A549 (cell line): ENCODE results near the gene C10orf90. TPM values are rescaled to one million over a fixed set of nuclear protein-coding genes. Genes with fewer than 3 reads are reported as not detected.

Experiments
- ATAC-seq, 2 experiments: fragments of 200-7000 bp in 1 of 2; fragments of >200 bp in 1 of 2; cut with Nextera tagmentation in 1 of 2; cut with Tn5 transposase in 1 of 2; 3 replicates each; pipeline versions ENCODE4 v1.8.0 to v1.9.1; 2018 to 2020; ENCODE audit warnings: mild to moderate bottlenecking in 1 of 2, moderate library complexity in 1 of 2
- CTCF ChIA-PET: fragments of 300-600 bp; sonication (Branson Sonifier 250); formaldehyde crosslinking; extraction: SDS; loops from one replicate; lab custom pipeline; 2021; ENCODE audit warnings: antibody characterized with exemption, inconsistent platforms; lab: Yijun Ruan, JAX
- POLR2A ChIA-PET: fragments of 350-600 bp; formaldehyde crosslinking; extraction: SDS; loops from one replicate; lab custom pipeline; 2021; ENCODE audit warnings: antibody characterized with exemption, inconsistent platforms; lab: Yijun Ruan, JAX
- DNase-seq, 2 experiments: peaks; one replicate each; pipeline versions ENCODE4 v3.0.0 to v3.0.0-alpha.2; 2011 to 2016; ENCODE audit warnings: low read depth in 1 of 2, low spot score in 1 of 2
- FAIRE-seq: peaks from 2 replicates; lab custom pipeline; 2011; peaks lifted over from hg19 to GRCh38; lab: Jason Lieb, UNC
- H3K27ac ChIP-seq, 2 experiments: fragments of >200 bp; sonication (Bioruptor Twin); formaldehyde crosslinking; 3 replicates each; pipeline ENCODE4 v1.5.1; 2016 to 2017
- H3K4me1 ChIP-seq: fragments of >200 bp; sonication (Bioruptor Twin); formaldehyde crosslinking; 3 replicates; pipeline ENCODE4 v1.6.1; 2016
- H3K4me2 ChIP-seq: fragments of >200 bp; sonication (Bioruptor Twin); formaldehyde crosslinking; 3 replicates; pipeline ENCODE4 v1.6.1; 2016
- H3K4me3 ChIP-seq: fragments of >200 bp; sonication (Bioruptor Twin); formaldehyde crosslinking; 3 replicates; pipeline ENCODE4 v1.5.1; 2016
- H3K9me3 ChIP-seq: fragments of >200 bp; sonication (Bioruptor Twin); formaldehyde crosslinking; 3 replicates; pipeline ENCODE4 v1.6.1; 2016
- CBX2 ChIP-seq: fragments of 200-600 bp; sonication (generic); IDR thresholded peaks from 2 replicates; pipeline ENCODE4 v1.6.1; 2016; ENCODE audit warnings: low read depth, mild to moderate bottlenecking, borderline replicate concordance
- CBX8 ChIP-seq: fragments of 200-600 bp; sonication (generic); IDR thresholded peaks from 2 replicates; pipeline ENCODE4 v1.6.1; 2016
- EP300 ChIP-seq, 2 experiments: fragments of >200 bp; sonication (Bioruptor Twin); formaldehyde crosslinking; IDR thresholded peaks; 2 replicates in 1 of 2; 3 replicates in 1 of 2; pipeline ENCODE4 v1.6.1; 2016 to 2017
- ESRRA ChIP-seq: fragments of 150-350 bp; IDR thresholded peaks from 2 replicates; pipeline ENCODE4 v1.6.1; 2014; ENCODE audit warnings: mild to moderate bottlenecking, low read length, borderline replicate concordance
- FOSB ChIP-seq: fragments of 250-450 bp; sonication (Bioruptor Pico); IDR thresholded peaks from 2 replicates; pipeline ENCODE4 v1.5.0; 2020; ENCODE audit warnings: mild to moderate bottlenecking, moderate library complexity
- FOSL2 ChIP-seq, 2 experiments: fragments of 450-650 bp in 1 of 2; fragments of >200 bp in 1 of 2; sonication (Bioruptor Twin) in 1 of 2; formaldehyde crosslinking; IDR thresholded peaks; 2 replicates each; pipeline versions ENCODE4 v1.5.0 to v1.6.1; 2016 to 2020; ENCODE audit warnings: mild to moderate bottlenecking in 1 of 2, moderate library complexity in 1 of 2
- GATA3 ChIP-seq: IDR thresholded peaks from 2 replicates; pipeline ENCODE4 v1.6.1; 2012; ENCODE audit warnings: borderline replicate concordance
- HEYL ChIP-seq: fragments of 250-450 bp; sonication (Bioruptor Pico); IDR thresholded peaks from 2 replicates; pipeline ENCODE4 v1.8.0; 2021; ENCODE audit warnings: mild to moderate bottlenecking, moderate library complexity
- KDM5A ChIP-seq: fragments of 200-600 bp; sonication (generic); IDR thresholded peaks from 2 replicates; pipeline ENCODE4 v1.6.1; 2016; ENCODE audit warnings: antibody characterized with exemption, mild to moderate bottlenecking
- MAFK ChIP-seq: fragments of 450-650 bp; IDR thresholded peaks from 2 replicates; pipeline ENCODE4 v1.6.1; 2014; ENCODE audit not compliant: partially characterized antibody
- MYC ChIP-seq: IDR thresholded peaks from 2 replicates; pipeline ENCODE4 v1.6.1; 2012; ENCODE audit warnings: mild to moderate bottlenecking, inconsistent platforms, low read length, improper control_type of control experiment, borderline replicate concordance
- NFE2L2 ChIP-seq: fragments of 150-350 bp; conservative IDR thresholded peaks from 2 replicates; pipeline ENCODE4 v1.6.1; 2014; ENCODE audit warnings: low read length
- NPAS2 ChIP-seq: fragments of 250-450 bp; sonication (Bioruptor Pico); IDR thresholded peaks from 2 replicates; pipeline ENCODE4 v1.8.0; 2022; ENCODE audit warnings: mild to moderate bottlenecking, moderate library complexity, borderline replicate concordance
- NR3C1 ChIP-seq: fragments of >200 bp; sonication (Bioruptor Twin); formaldehyde crosslinking; IDR thresholded peaks from 3 replicates; pipeline ENCODE4 v1.6.1; 2017
- POLR2A ChIP-seq: IDR thresholded peaks from 2 replicates; pipeline ENCODE4 v1.6.1; 2012; ENCODE audit warnings: mild to moderate bottlenecking, low read length
- POLR2AphosphoS2 ChIP-seq: conservative IDR thresholded peaks from 2 replicates; pipeline ENCODE4 v1.6.1; 2012; ENCODE audit warnings: low read length, improper control_type of control experiment, inconsistent platforms
- RARB ChIP-seq: fragments of 250-450 bp; sonication (Bioruptor Pico); IDR thresholded peaks from 2 replicates; pipeline ENCODE4 v1.8.0; 2021; ENCODE audit warnings: mild to moderate bottlenecking, moderate library complexity
- RCOR1 ChIP-seq: fragments of 150-350 bp; IDR thresholded peaks from 2 replicates; pipeline ENCODE4 v1.6.1; 2014; ENCODE audit warnings: antibody characterized with exemption, low read length, low read depth
- RFX5 ChIP-seq: fragments of 450-650 bp; IDR thresholded peaks from 2 replicates; pipeline ENCODE4 v1.7.1; 2014; ENCODE audit warnings: antibody characterized with exemption, mild to moderate bottlenecking, moderate library complexity
- RNF2 ChIP-seq: fragments of 200-600 bp; sonication (generic); IDR thresholded peaks from 2 replicates; pipeline ENCODE4 v1.6.1; 2016; ENCODE audit warnings: low read depth, mild to moderate bottlenecking, antibody characterized with exemption, moderate library complexity, borderline replicate concordance
- SMC3 ChIP-seq: fragments of >200 bp; sonication (Bioruptor Twin); formaldehyde crosslinking; IDR thresholded peaks from 3 replicates; pipeline ENCODE4 v1.6.1; 2018; ENCODE audit warnings: inconsistent platforms
- TFCP2L1 ChIP-seq: fragments of 250-450 bp; sonication (Bioruptor Pico); IDR thresholded peaks from 2 replicates; pipeline ENCODE4 v1.5.0; 2021; ENCODE audit warnings: mild to moderate bottlenecking
- ZFP36 ChIP-seq: fragments of 450-650 bp; IDR thresholded peaks from 2 replicates; pipeline ENCODE4 v1.6.1; 2014; ENCODE audit warnings: borderline replicate concordance; ENCODE audit not compliant: partially characterized antibody
- ZSCAN20 ChIP-seq: fragments of 250-450 bp; sonication (Bioruptor Pico); IDR thresholded peaks from 2 replicates; pipeline ENCODE4 v1.8.0; 2022; ENCODE audit warnings: mild to moderate bottlenecking, moderate library complexity
- WGBS: methylation state at CpG from one replicate; pipeline ENCODE4 v1.1.6; 2017; ENCODE audit errors: missing lambda C conversion rate; 5-methylcytosine and 5-hydroxymethylcytosine counted together
- polyA plus RNA-seq, 4 experiments: library from polyadenylated mRNA; depleted of rRNA in 3 of 4; stranded (reverse); fragments of >200 nt; fragmentation: RNase III in 1 of 4; extraction: RNeasy Plus Mini Kit Qiagen cat#74134 plus additional on column Dnase treatment in 1 of 4; gene quantifications; 2 replicates in 3 of 4; 3 replicates in 1 of 4; pipeline ENCODE4 v1.2.3, GENCODE V29; 2011 to 2017
- TF ChIP-seq, protein P1 (sequence below): fragments of 250-450 bp; sonication (Bioruptor Pico); IDR thresholded peaks from 2 replicates; pipeline ENCODE4 v1.5.0; 2020; ENCODE audit warnings: low read depth, mild to moderate bottlenecking, moderate library complexity
- TF ChIP-seq, protein P2 (sequence below): IDR thresholded peaks from 2 replicates; pipeline ENCODE4 v1.6.1; 2012
- TF ChIP-seq, protein P3 (sequence below): IDR thresholded peaks from 2 replicates; pipeline ENCODE4 v1.6.1; 2012
- TF ChIP-seq, protein P4 (sequence below): fragments of >200 bp; sonication (Bioruptor Twin); formaldehyde crosslinking; IDR thresholded peaks from 2 replicates; pipeline ENCODE4 v1.6.1; 2016
- TF ChIP-seq, protein P5 (sequence below): fragments of 450-650 bp; IDR thresholded peaks from 2 replicates; pipeline ENCODE4 v1.6.1; 2014; ENCODE audit warnings: antibody characterized with exemption
- TF ChIP-seq, protein P6 (sequence below): fragments of >200 bp; sonication (Bioruptor Twin); formaldehyde crosslinking; IDR thresholded peaks from 3 replicates; pipeline ENCODE4 v1.6.1; 2016

C10orf90 gene
- polyA plus RNA-seq, 2 of the 4 experiments (the other 2 are of a cell fraction) = 0.70 to 2.0 TPM

DNA sequence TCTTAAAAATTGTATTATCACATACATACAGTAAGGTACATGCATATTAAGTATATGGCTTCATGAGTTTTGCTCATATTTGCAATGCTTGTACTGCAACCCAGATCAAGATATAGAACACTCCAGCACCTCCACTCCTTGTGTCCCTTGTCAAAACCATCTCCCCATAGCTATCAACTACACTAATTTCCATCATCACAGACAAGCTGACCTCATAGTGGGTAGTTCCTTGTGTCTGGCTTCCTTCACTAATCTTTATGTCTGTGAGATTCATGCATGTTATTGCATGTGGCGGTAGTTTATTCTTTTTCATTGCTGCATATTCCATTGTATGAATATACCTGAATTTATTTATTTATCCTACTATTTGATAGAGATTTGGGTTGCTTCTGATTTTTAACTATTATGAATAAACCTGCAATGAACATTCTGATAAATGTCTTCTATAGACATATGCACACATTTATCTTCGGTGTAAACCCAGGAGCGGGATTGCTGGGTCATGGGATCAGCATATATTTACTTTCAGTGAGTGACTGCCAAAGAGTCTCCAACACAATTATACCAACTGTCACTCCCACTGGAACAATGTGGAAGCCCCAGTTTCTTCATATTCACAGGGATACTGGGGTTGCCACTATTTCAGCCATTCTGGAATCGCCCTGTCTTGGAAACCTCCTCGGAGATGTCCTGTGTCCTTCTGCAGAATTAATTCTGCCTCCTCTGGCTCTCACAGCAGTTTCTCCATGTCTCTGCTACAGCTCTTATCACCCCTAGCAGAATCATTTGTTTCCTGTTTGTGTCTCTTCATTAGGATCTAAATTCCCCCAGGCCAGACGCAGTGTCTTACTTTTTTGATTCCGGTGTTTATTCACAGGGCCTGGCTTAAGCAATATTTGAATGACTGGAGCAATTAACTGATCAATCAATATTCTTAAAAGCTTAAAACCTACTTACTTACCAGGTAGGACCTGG is 267.5 kb downstream of the C10orf90 start:
- no peak for ATAC-seq
- no peak overlapping the region for H3K4me2 ChIP-seq
- CTCF ChIA-PET = interaction anchor here (1.2 kb wide), 1 partner anchor 55 kb away, joined by 3 read pairs; no protein-coding TSS in a partner anchor
- TF ChIP-seq CBX8 = no peak
- TF ChIP-seq, protein P1, sequence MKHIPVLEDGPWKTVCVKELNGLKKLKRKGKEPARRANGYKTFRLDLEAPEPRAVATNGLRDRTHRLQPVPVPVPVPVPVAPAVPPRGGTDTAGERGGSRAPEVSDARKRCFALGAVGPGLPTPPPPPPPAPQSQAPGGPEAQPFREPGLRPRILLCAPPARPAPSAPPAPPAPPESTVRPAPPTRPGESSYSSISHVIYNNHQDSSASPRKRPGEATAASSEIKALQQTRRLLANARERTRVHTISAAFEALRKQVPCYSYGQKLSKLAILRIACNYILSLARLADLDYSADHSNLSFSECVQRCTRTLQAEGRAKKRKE (CRISPR knock-in tag) = no peak
- no peak for TF ChIP-seq RARB
- TF ChIP-seq NR3C1 = no peak
- TF ChIP-seq, all 56 proteins: peak for 0
- H3K27ac ChIP-seq = peak overlapping the region in 1 of 2 experiments; percentile 55; a peak in 2 of 6 replicates
- no peak overlapping the region for H3K4me3 ChIP-seq
- POLR2A ChIA-PET = no interaction called here
- WGBS = 93% methylated on average over 7 of the region's 7 CpGs
- H3K9me3 ChIP-seq = no peaks in the 10 kb centered on the region
- DNase-seq (no peak), FAIRE-seq (no peak)
- H3K4me1 ChIP-seq = peaks cover 10% of the 10 kb centered on the region

DNA sequence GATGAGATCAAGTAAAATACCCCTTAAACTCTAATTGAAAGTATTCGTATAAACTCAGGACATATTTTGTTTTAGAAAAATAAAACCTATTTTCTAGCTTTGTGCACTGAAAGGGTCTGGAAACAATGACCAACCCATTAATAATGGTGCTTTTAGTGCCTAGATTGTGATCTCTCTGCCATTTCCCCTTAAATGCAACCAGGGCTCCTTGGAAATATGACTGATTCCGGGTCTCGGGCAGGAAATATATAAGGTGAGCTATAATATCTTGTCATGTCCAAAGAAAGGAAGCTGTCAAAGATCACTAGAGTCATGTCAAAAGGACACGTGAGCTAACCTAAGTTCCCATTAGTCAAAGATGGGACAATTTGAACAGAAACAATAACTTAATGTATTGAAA is 269.9 kb downstream of the C10orf90 start:
- no peak overlapping the region for H3K4me2 ChIP-seq
- no peak for TF ChIP-seq KDM5A
- no peak for TF ChIP-seq MAFK
- TF ChIP-seq RNF2 = no peak
- TF ChIP-seq SMC3 = no peak
- no peak for TF ChIP-seq POLR2AphosphoS2
- TF ChIP-seq, protein P2, sequence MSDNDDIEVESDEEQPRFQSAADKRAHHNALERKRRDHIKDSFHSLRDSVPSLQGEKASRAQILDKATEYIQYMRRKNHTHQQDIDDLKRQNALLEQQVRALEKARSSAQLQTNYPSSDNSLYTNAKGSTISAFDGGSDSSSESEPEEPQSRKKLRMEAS = no peak
- no peak for TF ChIP-seq EP300 (IDR thresholded peaks at IDR 0.05)
- TF ChIP-seq, protein P3, sequence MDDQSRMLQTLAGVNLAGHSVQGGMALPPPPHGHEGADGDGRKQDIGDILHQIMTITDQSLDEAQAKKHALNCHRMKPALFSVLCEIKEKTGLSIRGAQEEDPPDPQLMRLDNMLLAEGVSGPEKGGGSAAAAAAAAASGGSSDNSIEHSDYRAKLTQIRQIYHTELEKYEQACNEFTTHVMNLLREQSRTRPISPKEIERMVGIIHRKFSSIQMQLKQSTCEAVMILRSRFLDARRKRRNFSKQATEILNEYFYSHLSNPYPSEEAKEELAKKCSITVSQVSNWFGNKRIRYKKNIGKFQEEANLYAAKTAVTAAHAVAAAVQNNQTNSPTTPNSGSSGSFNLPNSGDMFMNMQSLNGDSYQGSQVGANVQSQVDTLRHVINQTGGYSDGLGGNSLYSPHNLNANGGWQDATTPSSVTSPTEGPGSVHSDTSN = no peak
- no peak for TF ChIP-seq MYC
- no peak for TF ChIP-seq RFX5
- no peak for TF ChIP-seq RCOR1
- no peak for TF ChIP-seq HEYL (CRISPR knock-in tag)
- no peak for TF ChIP-seq ZSCAN20
- ChIA-PET POLR2A (no interaction called here), CTCF (interaction anchor here (0.6 kb wide), 1 partner anchor 196 kb away, joined by 3 read pairs; no protein-coding TSS in a partner anchor)
- no peak overlapping the region for H3K4me3 ChIP-seq
- no peak overlapping the region for H3K27ac ChIP-seq
- ATAC-seq (no peak), FAIRE-seq (peak; percentile 39), DNase-seq (no peak)
- H3K4me1 ChIP-seq = peaks cover 22% of the 10 kb centered on the region
- H3K9me3 ChIP-seq = no peaks in the 10 kb centered on the region
- WGBS = 80% methylated on average over 4 of the region's 4 CpGs

DNA sequence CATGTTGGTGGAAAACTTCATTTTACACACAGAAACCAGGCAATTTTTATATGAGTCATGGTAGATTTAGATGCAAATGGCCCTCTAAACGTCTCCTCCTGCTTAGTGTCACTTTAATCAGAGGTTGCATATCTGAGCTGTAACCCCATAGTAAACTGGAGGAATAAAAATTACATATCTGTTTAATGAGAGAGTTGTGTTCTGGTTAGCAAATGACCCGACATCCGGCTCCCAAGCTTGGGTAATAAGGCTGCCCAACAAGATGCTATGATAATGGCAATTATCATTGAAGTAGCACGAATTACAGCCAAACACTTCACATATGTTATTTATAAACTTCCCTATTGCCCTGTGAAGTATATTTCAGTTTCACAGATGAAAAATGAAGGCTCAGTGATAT is 271.6 kb downstream of the C10orf90 start:
- ATAC-seq (no peak), DNase-seq (no peak), FAIRE-seq (no peak)
- ChIA-PET CTCF (no interaction called here), POLR2A (no interaction called here)
- Histone ChIP-seq H3K27ac (peak overlapping the region in 1 of 2 experiments; percentile 84; a peak in 4 of 6 replicates), H3K9me3 (no peaks in the 10 kb centered on the region), H3K4me1 (peaks cover 22% of the 10 kb centered on the region), H3K4me3 (no peak overlapping the region), H3K4me2 (no peak overlapping the region; the same call in 2 of the 3 replicates)
- WGBS = 61% methylated on average over 4 of the region's 4 CpGs
- TF ChIP-seq POLR2A (no peak), ZFP36 (no peak), KDM5A (no peak), FOSB (CRISPR knock-in tag) (no peak), TFCP2L1 (CRISPR knock-in tag) (no peak), FOSL2 (IDR thresholded peaks at IDR 0.05) (no peak), FOSL2 (CRISPR knock-in tag; IDR thresholded peaks at IDR 0.05) (no peak), CBX2 (no peak), MAFK (no peak), GATA3 (no peak), ESRRA (no peak), NFE2L2 (no peak), NPAS2 (CRISPR knock-in tag) (no peak)
- TF ChIP-seq, protein P4, sequence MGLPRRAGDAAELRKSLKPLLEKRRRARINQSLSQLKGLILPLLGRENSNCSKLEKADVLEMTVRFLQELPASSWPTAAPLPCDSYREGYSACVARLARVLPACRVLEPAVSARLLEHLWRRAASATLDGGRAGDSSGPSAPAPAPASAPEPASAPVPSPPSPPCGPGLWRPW = no peak
- TF ChIP-seq, protein P5, sequence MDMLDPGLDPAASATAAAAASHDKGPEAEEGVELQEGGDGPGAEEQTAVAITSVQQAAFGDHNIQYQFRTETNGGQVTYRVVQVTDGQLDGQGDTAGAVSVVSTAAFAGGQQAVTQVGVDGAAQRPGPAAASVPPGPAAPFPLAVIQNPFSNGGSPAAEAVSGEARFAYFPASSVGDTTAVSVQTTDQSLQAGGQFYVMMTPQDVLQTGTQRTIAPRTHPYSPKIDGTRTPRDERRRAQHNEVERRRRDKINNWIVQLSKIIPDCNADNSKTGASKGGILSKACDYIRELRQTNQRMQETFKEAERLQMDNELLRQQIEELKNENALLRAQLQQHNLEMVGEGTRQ = no peak
- TF ChIP-seq, protein P6, sequence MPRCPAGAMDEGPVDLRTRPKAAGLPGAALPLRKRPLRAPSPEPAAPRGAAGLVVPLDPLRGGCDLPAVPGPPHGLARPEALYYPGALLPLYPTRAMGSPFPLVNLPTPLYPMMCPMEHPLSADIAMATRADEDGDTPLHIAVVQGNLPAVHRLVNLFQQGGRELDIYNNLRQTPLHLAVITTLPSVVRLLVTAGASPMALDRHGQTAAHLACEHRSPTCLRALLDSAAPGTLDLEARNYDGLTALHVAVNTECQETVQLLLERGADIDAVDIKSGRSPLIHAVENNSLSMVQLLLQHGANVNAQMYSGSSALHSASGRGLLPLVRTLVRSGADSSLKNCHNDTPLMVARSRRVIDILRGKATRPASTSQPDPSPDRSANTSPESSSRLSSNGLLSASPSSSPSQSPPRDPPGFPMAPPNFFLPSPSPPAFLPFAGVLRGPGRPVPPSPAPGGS = no peak
